WTC11 (cell line): ENCODE results near the gene C1orf232.

Experiments
- ATF6 ChIP-seq: sonication (generic); formaldehyde crosslinking; IDR thresholded peaks from 2 replicates; pipeline ENCODE4 v1.8.1; 2023; ENCODE audit warnings: mild to moderate bottlenecking, missing genetic modification reagents
- CREM ChIP-seq: sonication (generic); formaldehyde crosslinking; IDR thresholded peaks from 2 replicates; pipeline ENCODE4 v1.8.1; 2022; ENCODE audit warnings: mild to moderate bottlenecking, missing genetic modification reagents, moderate library complexity
- CTCF ChIP-seq: fragments of 200-600 bp; IDR thresholded peaks from 2 replicates; pipeline ENCODE4 v1.8.0; 2022; ENCODE audit warnings: antibody characterized with exemption
- ESRRA ChIP-seq: sonication (generic); formaldehyde crosslinking; IDR thresholded peaks from 2 replicates; pipeline ENCODE4 v1.8.1; 2022; ENCODE audit warnings: mild to moderate bottlenecking, missing genetic modification reagents, borderline replicate concordance
- JUN ChIP-seq: sonication (generic); formaldehyde crosslinking; IDR thresholded peaks from 2 replicates; pipeline ENCODE4 v1.8.0; 2023; ENCODE audit warnings: mild to moderate bottlenecking, missing genetic modification reagents
- KAT7 ChIP-seq: sonication (generic); formaldehyde crosslinking; IDR thresholded peaks from 2 replicates; pipeline ENCODE4 v1.8.1; 2023; ENCODE audit warnings: missing genetic modification reagents, mild to moderate bottlenecking, borderline replicate concordance
- NFATC4 ChIP-seq: fragments of 250-450 bp; sonication (Bioruptor Pico); IDR thresholded peaks from 2 replicates; pipeline ENCODE4 v1.9.0; 2021; ENCODE audit warnings: mild to moderate bottlenecking
- RELA ChIP-seq: sonication (generic); formaldehyde crosslinking; IDR thresholded peaks from 2 replicates; pipeline ENCODE4 v1.8.1; 2022; ENCODE audit warnings: missing genetic modification reagents, mild to moderate bottlenecking, borderline replicate concordance
- ZNF263 ChIP-seq: sonication (generic); formaldehyde crosslinking; IDR thresholded peaks from 2 replicates; pipeline ENCODE4 v1.8.1; 2022; ENCODE audit warnings: low read depth, mild to moderate bottlenecking, moderate library complexity, missing genetic modification reagents
- ZSCAN18 ChIP-seq: fragments of 250-450 bp; sonication (Bioruptor Pico); IDR thresholded peaks from 2 replicates; pipeline ENCODE4 v2.1.2; 2022; ENCODE audit warnings: mild to moderate bottlenecking, moderate library complexity
- TF ChIP-seq, protein P1 (sequence below): sonication (generic); formaldehyde crosslinking; conservative IDR thresholded peaks from 2 replicates; pipeline ENCODE4 v1.8.1; 2022; ENCODE audit warnings: mild to moderate bottlenecking, missing genetic modification reagents
- TF ChIP-seq, protein P2 (sequence below): sonication (generic); formaldehyde crosslinking; IDR thresholded peaks from 2 replicates; pipeline ENCODE4 v1.8.1; 2022; ENCODE audit warnings: mild to moderate bottlenecking, moderate library complexity, missing genetic modification reagents

GRCh38 chr1:26200413-26200812 is 31.6 kb upstream of the C1orf232 start:
- no peak for TF ChIP-seq CREM (CRISPR knock-in tag)
- TF ChIP-seq KAT7 (CRISPR knock-in tag): no peak
- TF ChIP-seq CTCF: no peak
- no peak for TF ChIP-seq ATF6 (CRISPR knock-in tag)
- TF ChIP-seq, protein P1, sequence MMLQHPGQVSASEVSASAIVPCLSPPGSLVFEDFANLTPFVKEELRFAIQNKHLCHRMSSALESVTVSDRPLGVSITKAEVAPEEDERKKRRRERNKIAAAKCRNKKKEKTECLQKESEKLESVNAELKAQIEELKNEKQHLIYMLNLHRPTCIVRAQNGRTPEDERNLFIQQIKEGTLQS (CRISPR knock-in tag): no peak
- TF ChIP-seq ZNF263 (CRISPR knock-in tag): no peak
- no peak for TF ChIP-seq ESRRA
- TF ChIP-seq, protein P2, sequence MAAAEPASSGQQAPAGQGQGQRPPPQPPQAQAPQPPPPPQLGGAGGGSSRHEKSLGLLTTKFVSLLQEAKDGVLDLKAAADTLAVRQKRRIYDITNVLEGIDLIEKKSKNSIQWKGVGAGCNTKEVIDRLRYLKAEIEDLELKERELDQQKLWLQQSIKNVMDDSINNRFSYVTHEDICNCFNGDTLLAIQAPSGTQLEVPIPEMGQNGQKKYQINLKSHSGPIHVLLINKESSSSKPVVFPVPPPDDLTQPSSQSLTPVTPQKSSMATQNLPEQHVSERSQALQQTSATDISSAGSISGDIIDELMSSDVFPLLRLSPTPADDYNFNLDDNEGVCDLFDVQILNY (CRISPR knock-in tag): no peak
- no peak for TF ChIP-seq RELA (CRISPR knock-in tag)
- TF ChIP-seq JUN (CRISPR knock-in tag): no peak
- TF ChIP-seq NFATC4 (CRISPR knock-in tag): no peak
- no peak for TF ChIP-seq ZSCAN18 (CRISPR knock-in tag)
